GM12874 (cell line): Measurements from ENCODE around the gene PAX2.

ENCODE experiments used
- CTCF ChIP-seq: IDR thresholded peaks from 2 replicates; pipeline ENCODE4 v1.5.1; 2011; ENCODE audit warnings: low read depth, mild to moderate bottlenecking, control low read depth, low read length, moderate library complexity; ENCODE audit not compliant: insufficient read depth

Gene PAX2

GRCh38 chr10:100792574-100792973 lies 47.2 kb downstream of the PAX2 start:
- TF ChIP-seq CTCF = no peak

GRCh38 chr10:100793055-100793454 lies 47.7 kb downstream of the PAX2 start:
- TF ChIP-seq CTCF = no peak

- no peak for TF ChIP-seq CTCF
These were observed 54.5 kb downstream of the PAX2 start for GRCh38 chr10:100799881-100800280.

GRCh38 chr10:100800931-100801330 lies 55.5 kb downstream of the PAX2 start:
- TF ChIP-seq CTCF = no peak

- no peak for TF ChIP-seq CTCF
These were observed 56.8 kb downstream of the PAX2 start for GRCh38 chr10:100802196-100802595.

- no peak for TF ChIP-seq CTCF
These were observed 57.2 kb downstream of the PAX2 start for GRCh38 chr10:100802607-100803006.

- TF ChIP-seq CTCF = no peak
These were observed 58.1 kb downstream of the PAX2 start for GRCh38 chr10:100803492-100803891.

GRCh38 chr10:100803908-100804307 lies 58.5 kb downstream of the PAX2 start:
- TF ChIP-seq CTCF = no peak
